Upper lobe of left lung (tissue), 6 donors: Measurements from ENCODE around the gene TVP23C. TPM values are rescaled to one million over a fixed set of nuclear protein-coding genes. Genes with fewer than 3 reads are reported as not detected.

Experiments used
- ATAC-seq, 2 donors: fragments of 200-7000 bp; cut with Tn5 transposase; one replicate each; pipeline ENCODE4 v1.9.1; 2022; ENCODE audit warnings: mild to moderate bottlenecking in 2 of 2, moderate library complexity in 2 of 2; ENCODE audit not compliant: low FRiP score in 2 of 2
- DNase-seq, 2 donors: peaks; one replicate each; pipeline ENCODE4 v3.0.0-alpha.2; 2019 to 2020
- H3K27ac ChIP-seq, 4 donors: fragments of 200-600 bp; sonication (generic); one replicate each; pipeline ENCODE4 v1.5.1; 2016 to 2019
- H3K27me3 ChIP-seq, 4 donors: fragments of 200-600 bp; sonication (generic); one replicate each; pipeline ENCODE4 v1.5.1; 2017 to 2019
- H3K36me3 ChIP-seq, 4 donors: fragments of 200-600 bp; sonication (generic); one replicate each; pipeline ENCODE4 v1.5.1; 2016 to 2019
- H3K4me1 ChIP-seq, 4 donors: fragments of 200-600 bp; sonication (generic); one replicate each; pipeline ENCODE4 v1.5.1; 2018 to 2019
- H3K4me3 ChIP-seq, 4 donors: fragments of 200-600 bp; sonication (generic); one replicate each; pipeline ENCODE4 v1.5.1; 2017 to 2019; ENCODE audit warnings: mild to moderate bottlenecking in 2 of 4, moderate library complexity in 1 of 4
- H3K9me3 ChIP-seq, 4 donors: fragments of 200-600 bp; sonication (generic); one replicate each; pipeline ENCODE4 v1.5.1; 2018 to 2019
- CTCF ChIP-seq, 6 experiments: fragments of 450-650 bp in 4 of 6; fragments of 200-600 bp in 2 of 6; sonication (generic) in 2 of 6; IDR thresholded peaks; one replicate each; pipeline ENCODE4 v1.5.1; 2016 to 2019; ENCODE audit warnings: antibody characterized with exemption in 6 of 6
- EP300 ChIP-seq, 4 donors: sonication (generic); formaldehyde crosslinking; IDR thresholded peaks; one replicate each; pipeline ENCODE4 v1.5.1; 2017; ENCODE audit warnings: antibody characterized with exemption in 4 of 4, control low read depth in 2 of 4
- POLR2A ChIP-seq, 4 donors: fragments of 450-650 bp; IDR thresholded peaks; one replicate each; pipeline ENCODE4 v1.5.1; 2016 to 2017; ENCODE audit warnings: antibody characterized with exemption in 4 of 4, mild to moderate bottlenecking in 2 of 4
- POLR2AphosphoS5 ChIP-seq, 2 donors: sonication (generic); formaldehyde crosslinking; IDR thresholded peaks; one replicate each; pipeline ENCODE4 v1.5.1; 2017; ENCODE audit warnings: antibody characterized with exemption in 2 of 2
- WGBS, 2 donors: methylation state at CpG; one replicate each; pipeline ENCODE4 v1.1.5; 2017 to 2018; 5-methylcytosine and 5-hydroxymethylcytosine counted together
- total RNA-seq, 6 donors: library from RNA; depleted of rRNA in 4 of 6; stranded (reverse); fragments of >200 nt in 4 of 6; gene quantifications; one replicate each; pipeline versions ENCODE4 v1.1.0 to v1.2.1, GENCODE V29; 2016 to 2021
- donor health status: DM: no; HTN: no; CAD: no; lungs with moderate emphysema.
- donor health status: DM: no; HTN: yes; CAD: no; lungs with severe emphysema.

The TVP23C gene
- total RNA-seq, 6 donors from 2014 or later: 15.3 to 54.0 (median 17.4) TPM

- H3K27ac ChIP-seq: peak overlapping the region; percentile 11 to 65 (median 42)
Observed at GRCh38 chr17:15513058-15513791, 50.1 kb downstream of the TVP23C start.

GRCh38 chr17:15512071-15512709, 51.1 kb downstream of the TVP23C start:
- no peaks in the 10 kb centered on the region for H3K9me3 ChIP-seq
- H3K4me3 ChIP-seq: no peak overlapping the region
- no peaks in the 10 kb centered on the region for H3K27me3 ChIP-seq
- H3K27ac ChIP-seq: peak overlapping the region in 1 of 4 donors; percentile 60
- ATAC-seq (no peak), DNase-seq (no peak)
- H3K4me1 ChIP-seq: peaks cover 0 to 18% (median 15%) of the 10 kb centered on the region in 4 donors
- peaks cover 0 to 9% (median 0%) of the 10 kb centered on the region in 4 donors for H3K36me3 ChIP-seq
- WGBS, 2 donors: 95 to 96% methylated on average over 4 of the region's 4 CpGs
- TF ChIP-seq EP300 (IDR thresholded peaks at IDR 0.05) (no peak), POLR2AphosphoS5 (IDR thresholded peaks at IDR 0.05) (no peak), CTCF (IDR thresholded peaks at IDR 0.05) (no peak), POLR2A (IDR thresholded peaks at IDR 0.05) (no peak)

More at GRCh38 chr17:15513058-15513791, 50.1 kb downstream of the TVP23C start:
- no peaks in the 10 kb centered on the region for H3K27me3 ChIP-seq
- H3K9me3 ChIP-seq: no peaks in the 10 kb centered on the region
- DNase-seq: no peak
- no peak overlapping the region for H3K4me3 ChIP-seq
- TF ChIP-seq POLR2AphosphoS5 (IDR thresholded peaks at IDR 0.05): no peak
- TF ChIP-seq EP300 (IDR thresholded peaks at IDR 0.05): no peak
- TF ChIP-seq POLR2A (IDR thresholded peaks at IDR 0.05): no peak
- TF ChIP-seq CTCF (IDR thresholded peaks at IDR 0.05): no peak
- peaks cover 0 to 18% (median 15%) of the 10 kb centered on the region in 4 donors for H3K4me1 ChIP-seq
- WGBS, 2 donors: 80 to 86% methylated on average over 6 of the region's 6 CpGs
- ATAC-seq: no peak
- peaks cover 0 to 9% (median 0%) of the 10 kb centered on the region in 4 donors for H3K36me3 ChIP-seq

- no peak for DNase-seq
- TF ChIP-seq POLR2A (IDR thresholded peaks at IDR 0.05) (no peak), CTCF (IDR thresholded peaks at IDR 0.05) (no peak), EP300 (IDR thresholded peaks at IDR 0.05) (no peak), POLR2AphosphoS5 (IDR thresholded peaks at IDR 0.05) (no peak)
- ATAC-seq: no peak
- peaks cover 0 to 18% (median 15%) of the 10 kb centered on the region in 4 donors for H3K4me1 ChIP-seq
- no peaks in the 10 kb centered on the region for H3K9me3 ChIP-seq
- no peak overlapping the region for H3K27ac ChIP-seq
- H3K27me3 ChIP-seq: no peaks in the 10 kb centered on the region
- H3K36me3 ChIP-seq: peaks cover 0 to 10% (median 0%) of the 10 kb centered on the region in 4 donors
- 75 to 77% methylated on average over 2 of the region's 2 CpGs for WGBS, 2 donors
- no peak overlapping the region for H3K4me3 ChIP-seq
Observed at GRCh38 chr17:15511142-15511541, 52.1 kb downstream of the TVP23C start.

GRCh38 chr17:15510361-15510760, 52.9 kb downstream of the TVP23C start:
- no peak for ATAC-seq
- Histone ChIP-seq H3K27ac (peak overlapping the region in 2 of 4 donors; percentile 7 to 27), H3K9me3 (no peaks in the 10 kb centered on the region), H3K36me3 (peaks cover 0 to 4% (median 0%) of the 10 kb centered on the region in 4 donors), H3K4me3 (no peak overlapping the region), H3K27me3 (no peaks in the 10 kb centered on the region), H3K4me1 (peaks cover 0 to 18% (median 15%) of the 10 kb centered on the region in 4 donors)
- 68 to 71% methylated on average over 3 of the region's 3 CpGs for WGBS, 2 donors
- TF ChIP-seq POLR2AphosphoS5 (IDR thresholded peaks at IDR 0.05) (no peak), EP300 (IDR thresholded peaks at IDR 0.05) (no peak), CTCF (IDR thresholded peaks at IDR 0.05) (no peak), POLR2A (IDR thresholded peaks at IDR 0.05) (no peak)
- DNase-seq: no peak
